Sigmoid colon (tissue), 7 donors: ENCODE measurements around the gene IPO13. TPM values are rescaled to one million over a fixed set of nuclear protein-coding genes. Genes with fewer than 3 reads are reported as not detected.
A peak's percentile ranks its signal among the peaks of the same experiment; 100 is the strongest.

Experiments used
- DNase-seq: peaks from one replicate; pipeline ENCODE4 v3.0.0-alpha.2; 2019
- H3K27ac ChIP-seq, 4 donors: fragments of 200-600 bp; sonication (generic); one replicate each; pipeline ENCODE4 v1.5.1; 2016 to 2019; ENCODE audit warnings: mild to moderate bottlenecking in 1 of 4
- H3K27me3 ChIP-seq, 3 donors: fragments of 200-600 bp; sonication (generic); one replicate each; pipeline ENCODE4 v1.5.1; 2019; ENCODE audit warnings: mild to moderate bottlenecking in 1 of 3
- H3K36me3 ChIP-seq, 4 donors: fragments of 200-600 bp; sonication (generic); one replicate each; pipeline ENCODE4 v1.5.1; 2016 to 2019
- H3K4me1 ChIP-seq, 4 donors: fragments of 200-600 bp; sonication (generic); one replicate each; pipeline ENCODE4 v1.5.1; 2017 to 2019
- H3K4me3 ChIP-seq, 4 donors: fragments of 200-600 bp; sonication (generic); one replicate each; pipeline ENCODE4 v1.5.1; 2017 to 2019; ENCODE audit warnings: mild to moderate bottlenecking in 2 of 4, moderate library complexity in 1 of 4
- H3K9me3 ChIP-seq, 4 donors: fragments of 200-600 bp in 3 of 4; sonication (generic) in 3 of 4; one replicate each; pipeline versions ENCODE4 v1.5.1 to v1.6.1; 2013 to 2019
- CTCF ChIP-seq, 4 experiments: fragments of 450-650 bp in 3 of 4; fragments of 200-600 bp in 1 of 4; IDR thresholded peaks; one replicate each; pipeline ENCODE4 v1.5.1; 2016 to 2019; ENCODE audit warnings: antibody characterized with exemption in 4 of 4, mild to moderate bottlenecking in 3 of 4, moderate library complexity in 2 of 4
- EP300 ChIP-seq, 4 donors: sonication (generic); formaldehyde crosslinking; IDR thresholded peaks; one replicate each; pipeline ENCODE4 v1.6.1; 2017; ENCODE audit warnings: antibody characterized with exemption in 4 of 4
- POLR2A ChIP-seq, 2 donors: fragments of 450-650 bp; IDR thresholded peaks; one replicate each; pipeline ENCODE4 v1.6.1; 2016; ENCODE audit warnings: antibody characterized with exemption in 2 of 2, mild to moderate bottlenecking in 2 of 2, moderate library complexity in 2 of 2
- POLR2AphosphoS5 ChIP-seq, 4 donors: sonication (generic); formaldehyde crosslinking; IDR thresholded peaks; one replicate each; pipeline ENCODE4 v1.6.1; 2017; ENCODE audit warnings: antibody characterized with exemption in 4 of 4
- WGBS, 2 donors: extraction: QIAGEN DNeasy Blood & Tissue Kit; methylation state at CpG; one replicate each; pipeline ENCODE4 v1.1.7; 2013; 5-methylcytosine and 5-hydroxymethylcytosine counted together
- intact Hi-C: fragments of 100-400 bp; cut with DNase I; formaldehyde crosslinking; loops from one replicate; pipeline ENCODE4 v1.15.1; 2023
- polyA plus RNA-seq, 3 donors: library from polyadenylated mRNA; stranded (reverse); fragments of 200-250 nt; gene quantifications; one replicate each; pipeline ENCODE4 v1.2.3, GENCODE V29; 2013
- total RNA-seq, 4 donors: library from RNA; depleted of rRNA; stranded (reverse); fragments of >200 nt; gene quantifications; one replicate each; pipeline ENCODE4 v1.1.0, GENCODE V29; 2016
- donor health status: healthy with polysubstance abuse.
- donor health status: Bipolar disorder and iron deficiency.
- donor health status: healthy.

Gene IPO13
- total and polyA plus RNA-seq, 7 donors = 9.6 to 27.1 (median 16.1) TPM

- Histone ChIP-seq H3K9me3 (no peaks in the 10 kb centered on the region), H3K4me3 (no peak overlapping the region), H3K27me3 (no peaks in the 10 kb centered on the region), H3K36me3 (peaks cover 0 to 24% (median 12%) of the 10 kb centered on the region in 4 donors), H3K4me1 (peaks cover 0 to 63% (median 52%) of the 10 kb centered on the region in 4 donors), H3K27ac (no peak overlapping the region)
- WGBS, 2 donors = 90% methylated on average over 9 of the region's 9 CpGs
- DNase-seq = no peak
- TF ChIP-seq EP300 (IDR thresholded peaks at IDR 0.05) (no peak), POLR2AphosphoS5 (IDR thresholded peaks at IDR 0.05) (no peak), CTCF (IDR thresholded peaks at IDR 0.05) (no peak), POLR2A (IDR thresholded peaks at IDR 0.05) (no peak)
- intact Hi-C loops = no loop called here
These were observed 30.9 kb downstream of the IPO13 start for GRCh38 chr1:43977376-43978263.

- peaks cover 0 to 23% (median 11%) of the 10 kb centered on the region in 4 donors for H3K36me3 ChIP-seq
- H3K4me1 ChIP-seq = peaks cover 0 to 63% (median 52%) of the 10 kb centered on the region in 4 donors
- peak overlapping the region in 1 of 4 donors; percentile 91 for H3K4me3 ChIP-seq
- H3K27me3 ChIP-seq = no peaks in the 10 kb centered on the region
- H3K27ac ChIP-seq = peak overlapping the region in 2 of 4 donors; percentile 58 to 63
- intact Hi-C loops = no loop called here
- DNase-seq = no peak
- WGBS, 2 donors = 50 to 77% methylated on average over 5 of the region's 5 CpGs
- H3K9me3 ChIP-seq = no peaks in the 10 kb centered on the region
- TF ChIP-seq POLR2A (IDR thresholded peaks at IDR 0.05) (no peak), POLR2AphosphoS5 (IDR thresholded peaks at IDR 0.05) (no peak), EP300 (IDR thresholded peaks at IDR 0.05) (no peak), CTCF (IDR thresholded peaks at IDR 0.05) (no peak)
These were observed 31.5 kb downstream of the IPO13 start for GRCh38 chr1:43978264-43978550.

- H3K27ac ChIP-seq = peak within 1 kb of the TSS; percentile 57 to 77 (median 74)
- intact Hi-C loops = no loop called here
These were observed 32.0 kb downstream of the IPO13 start, which contains the start of gene B4GALT2 for GRCh38 chr1:43978551-43979260. Gene B4GALT2 (plus strand): TSS chr1:43979210. CDS start chr1:43981161, 1,951 bp downstream.

GRCh38 chr1:43979261-43979527 is 32.4 kb downstream of the IPO13 start:
- intact Hi-C loops = no loop called here
- H3K4me3 ChIP-seq = peak overlapping the region; percentile 73 to 92 (median 84)
- TF ChIP-seq CTCF (IDR thresholded peaks at IDR 0.05) (no peak), EP300 (IDR thresholded peaks at IDR 0.05) (no peak), POLR2AphosphoS5 (IDR thresholded peaks at IDR 0.05) (no peak), POLR2A (IDR thresholded peaks at IDR 0.05) (no peak)
- no peaks in the 10 kb centered on the region for H3K9me3 ChIP-seq
- H3K36me3 ChIP-seq = peaks cover 0 to 23% (median 11%) of the 10 kb centered on the region in 4 donors
- WGBS, 2 donors = 0% methylated on average over 45 of the region's 45 CpGs
- no peak for DNase-seq
- H3K27ac ChIP-seq = peak overlapping the region; percentile 57 to 77 (median 74)
- H3K4me1 ChIP-seq = peaks cover 0 to 57% (median 50%) of the 10 kb centered on the region in 4 donors
- no peaks in the 10 kb centered on the region for H3K27me3 ChIP-seq

More at GRCh38 chr1:43978551-43979260, 32.0 kb downstream of the IPO13 start, which contains the start of gene B4GALT2:
- H3K9me3 ChIP-seq = no peaks in the 10 kb centered on the region
- no peaks in the 10 kb centered on the region for H3K27me3 ChIP-seq
- H3K4me3 ChIP-seq = peak within 1 kb of the TSS; percentile 73 to 92 (median 84)
- WGBS, 2 donors = 4 to 6% methylated on average over 54 of the region's 54 CpGs
- TF ChIP-seq POLR2A (IDR thresholded peaks at IDR 0.05) (no peak), POLR2AphosphoS5 (IDR thresholded peaks at IDR 0.05) (peak in 1 of 4 donors; percentile 28)
- H3K36me3 ChIP-seq = peaks cover 0 to 23% (median 11%) of the 10 kb centered on the region in 4 donors
- no peak for DNase-seq
- peaks cover 0 to 62% (median 52%) of the 10 kb centered on the region in 4 donors for H3K4me1 ChIP-seq
